ENCODE data around the gene IQCH. TPM values are rescaled to one million over a fixed set of nuclear protein-coding genes. Genes with fewer than 3 reads are reported as not detected.

IQCH gene
- total RNA-seq, 1 experiment from 2014 or later: 2.4 TPM

GRCh38 chr15:67290319-67290718, 35.7 kb downstream of the IQCH start:
- no peak for DNase-seq
- Histone ChIP-seq H3K4me3 (ENCODE audit: low read depth, low read length) (no peak overlapping the region), H3K9me3 (peaks cover 7% of the 10 kb centered on the region), H3K27me3 (replicated peaks; ENCODE audit: control insufficient read depth, insufficient read depth, low read length) (no peaks in the 10 kb centered on the region), H3K4me1 (no peaks in the 10 kb centered on the region), H3K36me3 (ENCODE audit: control insufficient read depth, insufficient read depth, low read length) (no peaks in the 10 kb centered on the region)
- Mint-ChIP-seq H3K4me3 (ENCODE audit: unreplicated experiment) (no peak overlapping the region), H3K36me3 (ENCODE audit: insufficient read depth, unreplicated experiment) (no peaks in the 10 kb centered on the region), H3K4me1 (ENCODE audit: low read depth, unreplicated experiment) (no peaks in the 10 kb centered on the region), H3K27me3 (ENCODE audit: insufficient read depth, unreplicated experiment) (no peaks in the 10 kb centered on the region), H3K9me3 (ENCODE audit: unreplicated experiment) (no peaks in the 10 kb centered on the region), H3K27ac (ENCODE audit: unreplicated experiment) (no peak overlapping the region)
- CTCF ChIA-PET: no interaction called here
- no TSS peak for BruUV-seq (replicated peaks)
- no peak for TF ChIP-seq CTCF (IDR thresholded peaks at IDR 0.05; ENCODE audit: insufficient read depth in 1 of 2, low read depth in 1 of 2, low read length in 1 of 2, severe bottlenecking in 1 of 2, unreplicated experiment in 1 of 2)
- intact Hi-C loops (cut with micrococcal nuclease; ENCODE audit: unreplicated experiment): no loop called here
- POLR2A ChIA-PET: no interaction called here

- Histone ChIP-seq H3K4me1 (no peaks in the 10 kb centered on the region), H3K9me3 (no peaks in the 10 kb centered on the region), H3K4me3 (ENCODE audit: low read depth, low read length) (no peak overlapping the region), H3K27me3 (replicated peaks; ENCODE audit: control insufficient read depth, insufficient read depth, low read length) (no peaks in the 10 kb centered on the region), H3K36me3 (ENCODE audit: control insufficient read depth, insufficient read depth, low read length) (no peaks in the 10 kb centered on the region)
- DNase-seq: peak; percentile 24 to 31
- intact Hi-C loops (cut with micrococcal nuclease; ENCODE audit: unreplicated experiment): no loop called here
- no peaks in the 10 kb centered on the region for H3K36me3 Mint-ChIP-seq (ENCODE audit: insufficient read depth, unreplicated experiment)
- H3K27ac Mint-ChIP-seq (ENCODE audit: unreplicated experiment): no peak overlapping the region
- TF ChIP-seq CTCF (IDR thresholded peaks at IDR 0.05; ENCODE audit: insufficient read depth in 1 of 2, low read depth in 1 of 2, low read length in 1 of 2, severe bottlenecking in 1 of 2, unreplicated experiment in 1 of 2): no peak
- POLR2A ChIA-PET: no interaction called here
- CTCF ChIA-PET: no interaction called here
- BruUV-seq (replicated peaks): no TSS peak
- H3K27me3 Mint-ChIP-seq (ENCODE audit: insufficient read depth, unreplicated experiment): no peaks in the 10 kb centered on the region
- H3K4me3 Mint-ChIP-seq (ENCODE audit: unreplicated experiment): no peak overlapping the region
- H3K4me1 Mint-ChIP-seq (ENCODE audit: low read depth, unreplicated experiment): peaks cover 7% of the 10 kb centered on the region
- H3K9me3 Mint-ChIP-seq (ENCODE audit: unreplicated experiment): no peaks in the 10 kb centered on the region
Observed at GRCh38 chr15:67296188-67296587, 41.6 kb downstream of the IQCH start.

GRCh38 chr15:67296684-67297083, 42.1 kb downstream of the IQCH start:
- Mint-ChIP-seq H3K27ac (ENCODE audit: unreplicated experiment) (no peak overlapping the region), H3K27me3 (ENCODE audit: insufficient read depth, unreplicated experiment) (no peaks in the 10 kb centered on the region), H3K4me1 (ENCODE audit: low read depth, unreplicated experiment) (peaks cover 7% of the 10 kb centered on the region), H3K4me3 (ENCODE audit: unreplicated experiment) (no peak overlapping the region), H3K9me3 (ENCODE audit: unreplicated experiment) (no peaks in the 10 kb centered on the region), H3K36me3 (ENCODE audit: insufficient read depth, unreplicated experiment) (no peaks in the 10 kb centered on the region)
- ChIA-PET POLR2A (no interaction called here), CTCF (no interaction called here)
- no TSS peak for BruUV-seq (replicated peaks)
- no peak for DNase-seq
- intact Hi-C loops (cut with micrococcal nuclease; ENCODE audit: unreplicated experiment): no loop called here
- no peak for TF ChIP-seq CTCF (IDR thresholded peaks at IDR 0.05; ENCODE audit: insufficient read depth in 1 of 2, low read depth in 1 of 2, low read length in 1 of 2, severe bottlenecking in 1 of 2, unreplicated experiment in 1 of 2)
- Histone ChIP-seq H3K27me3 (replicated peaks; ENCODE audit: control insufficient read depth, insufficient read depth, low read length) (no peaks in the 10 kb centered on the region), H3K9me3 (no peaks in the 10 kb centered on the region), H3K4me1 (no peaks in the 10 kb centered on the region), H3K36me3 (ENCODE audit: control insufficient read depth, insufficient read depth, low read length) (no peaks in the 10 kb centered on the region), H3K4me3 (ENCODE audit: low read depth, low read length) (no peak overlapping the region)
